B cell (primary cell): ENCODE results near the gene EPG5. TPM values are rescaled to one million over a fixed set of nuclear protein-coding genes. Genes with fewer than 3 reads are reported as not detected.

ENCODE experiments used
- ATAC-seq: fragments of 200-7000 bp; cut with Tn5 transposase; one replicate; pipeline ENCODE4 v1.10.0; 2021; ENCODE audit warnings: low read depth, mild to moderate bottlenecking, moderate number of reproducible peaks, moderate library complexity
- CTCF ChIA-PET: fragments of 350-600 bp; sonication (Branson Sonifier 250); formaldehyde crosslinking; loops from one replicate; lab custom pipeline; 2021; ENCODE audit warnings: antibody characterized with exemption, inconsistent platforms; lab: Charles Lee
- POLR2A ChIA-PET: fragments of 350-600 bp; sonication (Branson Sonifier 250); formaldehyde crosslinking; loops from one replicate; lab custom pipeline; 2021; ENCODE audit warnings: antibody characterized with exemption; lab: Charles Lee
- DNase-seq: peaks from one replicate; pipeline ENCODE4 v3.0.0; 2013
- H2AFZ ChIP-seq: 2 replicates; pipeline ENCODE4 v1.6.1; 2012; ENCODE audit warnings: mild to moderate bottlenecking, low read depth, low read length; ENCODE audit not compliant: insufficient read depth, poor library complexity, severe bottlenecking
- H3K27ac ChIP-seq, 2 donors: 1 replicate in 1 of 2; 2 replicates in 1 of 2; pipeline ENCODE4 v1.5.1; 2012 to 2013; ENCODE audit warnings: low read length in 2 of 2, mild to moderate bottlenecking in 2 of 2, moderate library complexity in 1 of 2
- H3K27me3 ChIP-seq, 4 experiments: fragments of 200-600 bp in 1 of 4; sonication (generic) in 1 of 4; replicated peaks in 1 of 4; 1 replicate in 2 of 4; 2 replicates in 2 of 4; pipeline versions ENCODE4 v1.6.1 to v1.7.0; 2013 to 2016; ENCODE audit warnings: low read length in 3 of 4, mild to moderate bottlenecking in 2 of 4, mixed read lengths in 1 of 4, moderate library complexity in 1 of 4; ENCODE audit not compliant: insufficient read depth in 4 of 4, control insufficient read depth in 3 of 4; ENCODE audit errors: control extremely low read depth in 1 of 4
- H3K36me3 ChIP-seq, 2 experiments: replicated peaks in 1 of 2; 1 replicate in 1 of 2; 2 replicates in 1 of 2; pipeline versions ENCODE4 v1.6.1 to v1.7.1; 2013; ENCODE audit warnings: low read length in 1 of 2; ENCODE audit not compliant: insufficient read depth in 2 of 2, control insufficient read depth in 1 of 2; ENCODE audit errors: control extremely low read depth in 1 of 2, extremely low read depth in 1 of 2
- H3K4me1 ChIP-seq, 2 donors: fragments of 200-600 bp in 1 of 2; sonication (generic) in 1 of 2; 1 replicate in 1 of 2; 2 replicates in 1 of 2; pipeline versions ENCODE4 v1.5.1 to v1.6.1; 2013 to 2017; ENCODE audit warnings: low read length in 2 of 2; ENCODE audit not compliant: control insufficient read depth in 2 of 2, insufficient read depth in 2 of 2
- H3K4me2 ChIP-seq: replicated peaks from 2 replicates; pipeline ENCODE3; 2012; ENCODE audit warnings: mild to moderate bottlenecking, low read depth, low read length; ENCODE audit not compliant: poor library complexity, severe bottlenecking
- H3K4me3 ChIP-seq, 5 experiments: fragments of 200-600 bp in 1 of 5; sonication (generic) in 1 of 5; 1 replicate in 3 of 5; 2 replicates in 2 of 5; pipeline versions ENCODE4 v1.5.1 to v1.7.0; 2011 to 2016; ENCODE audit warnings: low read length in 4 of 5, mild to moderate bottlenecking in 4 of 5, low read depth in 2 of 5, control low read depth in 1 of 5, moderate library complexity in 1 of 5; ENCODE audit not compliant: insufficient read depth in 1 of 5; ENCODE audit errors: control extremely low read depth in 1 of 5, extremely low read depth in 1 of 5
- H3K79me2 ChIP-seq: fragments of 200-600 bp; sonication (generic); one replicate; pipeline ENCODE4 v1.6.0; 2016; ENCODE audit warnings: low read length; ENCODE audit not compliant: control insufficient read depth, insufficient read depth
- H3K9ac ChIP-seq: fragments of 200-600 bp; sonication (generic); 2 replicates; pipeline ENCODE4 v1.6.1; 2017; ENCODE audit warnings: mild to moderate bottlenecking, low read length, moderate library complexity
- H3K9me3 ChIP-seq, 3 donors: one replicate each; pipeline versions ENCODE4 v1.6.1 to v1.7.1; 2013; ENCODE audit warnings: low read length in 2 of 3; ENCODE audit not compliant: control insufficient read depth in 2 of 3, insufficient read depth in 1 of 3; ENCODE audit errors: control extremely low read depth in 1 of 3
- H4K20me1 ChIP-seq: 2 replicates; pipeline ENCODE4 v1.6.0; 2012; ENCODE audit warnings: mild to moderate bottlenecking, low read length; ENCODE audit not compliant: insufficient read depth, control insufficient read depth, poor library complexity, severe bottlenecking
- H3K27ac Mint-ChIP-seq: one replicate; pipeline ENCODE4 v1.8.0; 2021; ENCODE audit warnings: mixed read lengths
- H3K27me3 Mint-ChIP-seq: one replicate; pipeline ENCODE4 v1.8.0; 2021; ENCODE audit warnings: mixed read lengths
- H3K4me1 Mint-ChIP-seq: one replicate; pipeline ENCODE4 v1.8.0; 2021; ENCODE audit warnings: mixed read lengths
- H3K4me3 Mint-ChIP-seq: one replicate; pipeline ENCODE4 v1.8.0; 2021; ENCODE audit warnings: mixed read lengths
- H3K9me3 Mint-ChIP-seq: one replicate; pipeline ENCODE4 v1.8.0; 2022; ENCODE audit warnings: mixed read lengths; ENCODE audit not compliant: insufficient read depth
- CTCF ChIP-seq: fragments of 200-600 bp; IDR thresholded peaks from one replicate; pipeline ENCODE4 v1.8.0; 2022; ENCODE audit warnings: antibody characterized with exemption, mild to moderate bottlenecking
- EZH2 ChIP-seq: IDR thresholded peaks from 2 replicates; pipeline ENCODE4 v1.6.1; 2012; ENCODE audit warnings: borderline replicate concordance, low read depth, mild to moderate bottlenecking, moderate library complexity, low read length; ENCODE audit not compliant: insufficient read depth, poor library complexity, severe bottlenecking
- WGBS: methylation state at CpG from one replicate; pipeline ENCODE4 v1.1.5; 2013; ENCODE audit warnings: missing lambda C conversion rate; ENCODE audit not compliant: insufficient coverage; 5-methylcytosine and 5-hydroxymethylcytosine counted together
- intact Hi-C: fragments of 100-400 bp; cut with micrococcal nuclease; formaldehyde crosslinking; loops from one replicate; pipeline ENCODE4 v1.10.0; 2022
- polyA plus RNA-seq: library from polyadenylated mRNA; depleted of rRNA; stranded (reverse); fragments of >200 nt; gene quantifications from 2 replicates; pipeline ENCODE4 v1.2.3, GENCODE V29; 2012
- total RNA-seq, 2 donors: library from RNA; stranded (reverse); fragments of 120-200 nt in 1 of 2; gene quantifications; 1 replicate in 1 of 2; 2 replicates in 1 of 2; pipeline versions ENCODE4 v1.2.3 to v1.2.4, GENCODE V29; 2013 to 2022

The EPG5 gene
- total and polyA plus RNA-seq, 2 donors (not counting 1 experiment from before 2014, with no cell fraction given), result 10.3 to 50.4 TPM

GRCh38 chr18:45851161-45851925 lies 115.8 kb downstream of the EPG5 start:
- Mint-ChIP-seq H3K27me3 (no peaks in the 10 kb centered on the region), H3K4me3 (no peak overlapping the region), H3K9me3 (no peaks in the 10 kb centered on the region), H3K4me1 (peaks cover 1% of the 10 kb centered on the region), H3K27ac (peak overlapping the region; percentile 34)
- Histone ChIP-seq H3K9ac (no peak overlapping the region), H3K4me1 (no peaks in the 10 kb centered on the region), H3K27me3 (no peaks in the 10 kb centered on the region), H4K20me1 (no peaks in the 10 kb centered on the region), H3K4me2 (no peak overlapping the region), H3K4me3 (no peak overlapping the region), H3K36me3 (peaks cover 0 to 58% of the 10 kb centered on the region in 2 experiments), H3K9me3 (no peaks in the 10 kb centered on the region), H3K27ac (no peak overlapping the region), H3K79me2 (no peaks in the 10 kb centered on the region), H2AFZ (no peak overlapping the region)
- intact Hi-C loops, result no loop called here
- DNase-seq (no peak), ATAC-seq (no peak)
- TF ChIP-seq CTCF (no peak), EZH2 (no peak)
- WGBS, result 94% methylated on average over 8 of the region's 10 CpGs
- POLR2A ChIA-PET, result no interaction called here
- CTCF ChIA-PET, result interaction anchor here (0.6 to 3.8 kb wide), 4 partner anchors 28 to 187 kb away, joined by 3 to 18 read pairs (median 6); no protein-coding TSS in a partner anchor

GRCh38 chr18:45850021-45850420 lies 117.1 kb downstream of the EPG5 start:
- WGBS, result 24% methylated on average over 8 of the region's 10 CpGs
- Histone ChIP-seq H3K36me3 (peaks cover 0 to 47% of the 10 kb centered on the region in 2 experiments), H2AFZ (no peak overlapping the region), H4K20me1 (no peaks in the 10 kb centered on the region), H3K9ac (no peak overlapping the region), H3K27me3 (no peaks in the 10 kb centered on the region), H3K9me3 (no peaks in the 10 kb centered on the region), H3K27ac (no peak overlapping the region), H3K79me2 (no peaks in the 10 kb centered on the region), H3K4me3 (no peak overlapping the region), H3K4me2 (no peak overlapping the region), H3K4me1 (no peaks in the 10 kb centered on the region)
- ChIA-PET CTCF (interaction anchor here (1.5 to 3.8 kb wide), 4 partner anchors 10 to 186 kb away, joined by 4 to 18 read pairs (median 6); no protein-coding TSS in a partner anchor), POLR2A (no interaction called here)
- DNase-seq (no peak), ATAC-seq (no peak)
- TF ChIP-seq EZH2, result no peak
- TF ChIP-seq CTCF, result peak; percentile 19
- Mint-ChIP-seq H3K4me1 (peaks cover 1% of the 10 kb centered on the region), H3K4me3 (no peak overlapping the region), H3K27ac (peak overlapping the region; percentile 4), H3K9me3 (no peaks in the 10 kb centered on the region), H3K27me3 (no peaks in the 10 kb centered on the region)
- intact Hi-C loops, result no loop called here
